Head of caudate nucleus (tissue), 42 donors: ENCODE results near the gene PFKFB1.

Experiments used
- DNase-seq, 42 donors: peaks; one replicate each; pipeline versions ENCODE4 v3.0.0 to v3.0.0-alpha.2; 2020 to 2021; ENCODE audit warnings: mixed read lengths in 7 of 42
- intact Hi-C: fragments of 100-400 bp; cut with DNase I; formaldehyde crosslinking; loops from one replicate; pipeline ENCODE4 v1.15.0; 2022

The PFKFB1 gene

DNA sequence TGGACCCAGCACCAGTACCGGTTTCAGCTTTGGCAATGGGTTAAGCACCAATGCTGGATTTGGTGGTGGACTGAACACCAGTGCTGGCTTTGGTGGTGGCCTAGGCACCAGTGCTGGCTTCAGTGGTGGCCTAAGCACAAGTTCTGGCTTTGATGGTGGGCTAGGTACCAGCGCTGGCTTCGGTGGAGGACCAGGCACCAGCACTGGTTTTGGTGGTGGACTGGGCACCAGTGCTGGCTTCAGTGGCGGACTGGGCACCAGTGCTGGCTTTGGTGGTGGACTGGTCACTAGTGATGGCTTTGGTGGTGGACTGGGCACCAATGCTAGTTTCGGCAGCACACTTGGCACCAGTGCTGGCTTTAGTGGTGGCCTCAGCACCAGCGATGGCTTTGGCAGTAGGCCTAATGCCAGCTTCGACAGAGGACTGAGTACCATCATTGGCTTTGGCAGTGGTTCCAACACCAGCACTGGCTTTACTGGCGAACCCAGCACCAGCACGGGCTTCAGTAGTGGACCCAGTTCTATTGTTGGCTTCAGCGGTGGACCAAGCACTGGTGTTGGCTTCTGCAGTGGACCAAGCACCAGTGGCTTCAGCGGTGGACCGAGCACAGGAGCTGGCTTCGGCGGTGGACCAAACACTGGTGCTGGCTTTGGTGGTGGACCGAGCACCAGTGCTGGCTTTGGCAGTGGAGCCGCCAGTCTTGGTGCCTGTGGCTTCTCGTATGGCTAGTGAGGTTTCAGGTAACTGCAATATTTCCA is 63.5 kb downstream of the PFKFB1 start:
- DNase-seq, result no peak
- intact Hi-C loops, result no loop called here

- intact Hi-C loops, result no loop called here
- no peak for DNase-seq
Observed at GRCh38 chrX:54928876-54929275, 65.1 kb downstream of the PFKFB1 start.

GRCh38 chrX:54926978-54927377 is 67.0 kb downstream of the PFKFB1 start:
- intact Hi-C loops, result no loop called here
- no peak for DNase-seq

DNA sequence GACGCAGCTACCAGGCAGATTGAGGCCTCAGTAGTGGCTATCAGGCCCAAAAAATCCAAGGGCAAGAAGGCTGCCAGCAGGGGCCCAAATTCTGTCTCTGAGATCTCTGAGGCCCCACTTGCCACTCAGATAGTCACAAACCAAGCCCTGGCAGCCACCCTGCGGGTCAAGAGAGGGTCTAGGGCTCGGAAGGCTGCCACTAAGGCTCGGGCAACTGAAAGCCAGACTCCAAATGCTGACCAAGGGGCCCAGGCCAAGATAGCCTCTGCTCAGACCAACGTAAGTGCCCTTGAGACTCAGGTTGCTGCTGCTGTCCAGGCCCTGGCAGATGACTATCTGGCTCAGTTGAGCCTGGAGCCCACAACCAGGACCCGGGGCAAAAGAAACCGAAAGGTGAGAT is 70.6 kb downstream of the PFKFB1 start:
- intact Hi-C loops, result no loop called here
- no peak for DNase-seq

DNA sequence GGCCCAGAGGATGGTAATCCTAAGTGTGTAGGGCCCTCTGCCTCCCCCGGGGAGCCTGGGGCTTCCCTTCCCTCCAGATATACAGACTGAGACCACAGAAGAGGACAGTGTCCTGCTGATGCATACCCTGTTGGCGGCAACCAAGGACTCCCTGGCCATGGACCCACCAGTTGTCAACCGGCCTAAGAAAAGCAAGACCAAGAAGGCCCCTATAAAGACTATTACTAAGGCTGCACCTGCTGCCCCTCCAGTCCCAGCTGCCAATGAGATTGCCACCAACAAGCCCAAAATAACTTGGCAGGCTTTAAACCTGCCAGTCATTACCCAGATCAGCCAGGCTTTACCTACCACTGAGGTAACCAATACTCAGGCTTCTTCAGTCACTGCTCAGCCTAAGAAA is 71.4 kb downstream of the PFKFB1 start:
- DNase-seq, result no peak
- intact Hi-C loops, result no loop called here

DNA sequence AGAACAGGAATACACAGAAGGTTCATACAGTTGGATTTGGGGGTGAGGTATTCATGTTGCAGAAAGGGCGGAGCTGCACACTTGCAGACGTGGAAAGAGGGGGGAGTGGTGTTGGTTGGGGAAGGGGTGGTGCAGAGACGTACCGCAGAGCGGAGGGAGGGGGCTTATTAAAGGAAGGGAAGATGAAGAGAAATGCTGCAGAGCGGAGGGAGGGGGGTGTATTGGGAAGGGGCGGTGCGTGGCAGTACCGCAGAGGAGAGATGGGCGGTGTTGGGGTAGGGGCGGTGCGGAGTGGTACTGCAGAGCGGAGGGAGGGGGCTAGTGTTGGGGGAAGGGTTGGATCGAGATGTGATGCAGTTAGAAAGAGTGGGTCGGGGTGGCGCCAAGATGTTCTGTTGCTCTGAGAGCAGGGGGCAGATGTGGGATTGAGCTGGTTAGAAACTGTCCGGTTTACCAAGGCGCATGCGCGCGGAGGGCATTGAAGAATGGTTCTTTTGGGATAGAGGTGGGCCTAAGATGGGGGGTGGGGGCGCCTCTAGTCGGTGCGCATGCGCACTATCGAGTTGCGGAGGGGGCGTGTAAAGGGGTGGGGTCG is 72.5 kb downstream of the PFKFB1 start:
- intact Hi-C loops, result no loop called here

GRCh38 chrX:54920610-54921426 is 73.2 kb downstream of the PFKFB1 start, which contains the start of gene TRO:
TRO (plus strand) TSS chrX:54920824; CDS start chrX:54922247, 1,423 bp downstream.
- intact Hi-C loops, result no loop called here
- DNase-seq, result peak in 17 of 42 donors; percentile 3 to 47 (median 25)

More for the DNA sequence above, 72.5 kb downstream of the PFKFB1 start:
- DNase-seq, result peak; percentile 62 to 90 (median 77)

DNA sequence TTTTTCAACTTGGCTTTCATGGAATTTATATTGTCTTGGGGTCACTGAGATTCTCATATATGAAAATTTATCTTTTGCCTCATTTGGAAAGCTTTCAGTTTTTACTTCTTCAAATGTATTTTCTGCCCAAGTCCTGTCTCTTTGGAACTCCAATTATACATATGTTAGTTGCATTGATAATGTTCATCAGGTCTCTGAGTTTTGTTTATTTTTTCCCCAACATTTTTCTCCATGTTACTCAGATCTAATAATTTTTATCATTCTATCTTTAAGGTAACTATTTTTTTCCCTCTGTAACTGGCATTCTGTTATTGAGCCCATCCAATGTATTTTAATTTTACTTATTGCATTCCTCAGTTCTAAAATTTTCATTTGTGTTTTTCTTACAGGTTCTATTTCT is 84.0 kb downstream of the PFKFB1 start:
- no peak for DNase-seq
- intact Hi-C loops, result no loop called here

DNA sequence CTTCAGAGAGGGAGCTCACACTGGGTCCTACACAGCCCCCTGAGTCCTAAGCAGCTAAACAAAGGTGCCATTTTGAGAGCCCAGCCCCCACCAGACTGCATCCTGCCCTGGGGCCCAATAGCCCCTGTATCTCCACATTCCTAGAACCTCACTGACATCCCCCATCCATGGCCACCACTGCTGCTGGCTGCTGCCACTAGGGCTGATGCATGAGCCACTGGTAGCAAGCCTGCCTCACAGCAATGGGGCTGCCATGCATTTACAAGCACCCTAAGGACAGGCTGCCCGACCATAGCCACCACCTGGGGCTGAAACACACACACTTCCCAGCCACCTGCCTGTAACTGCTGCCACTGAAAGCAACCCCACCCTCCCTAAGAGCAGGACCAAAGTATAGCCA is 99.8 kb downstream of the PFKFB1 start:
- no peak for DNase-seq
- intact Hi-C loops, result no loop called here

DNA sequence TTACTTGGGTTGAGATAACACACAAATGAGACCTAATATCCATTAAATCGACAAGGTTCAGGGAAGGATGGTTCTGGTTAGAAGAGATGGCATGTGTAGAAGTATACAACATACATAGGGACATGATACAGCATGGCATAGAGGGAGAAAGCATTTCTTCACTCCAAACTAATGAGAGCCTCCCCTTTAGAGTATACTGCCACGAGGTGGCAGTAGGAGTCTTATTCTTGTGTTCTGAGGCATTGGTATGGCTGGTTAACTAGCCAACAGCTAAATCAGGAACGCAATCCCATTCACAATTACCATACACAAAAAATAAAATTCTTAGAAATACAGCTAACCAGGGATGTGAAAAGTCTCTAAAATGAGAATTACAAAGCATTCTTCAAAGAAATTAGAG is 102.4 kb downstream of the PFKFB1 start:
- intact Hi-C loops, result no loop called here
- DNase-seq, result peak in 26 of 42 donors; percentile 1 to 65 (median 28)

DNA sequence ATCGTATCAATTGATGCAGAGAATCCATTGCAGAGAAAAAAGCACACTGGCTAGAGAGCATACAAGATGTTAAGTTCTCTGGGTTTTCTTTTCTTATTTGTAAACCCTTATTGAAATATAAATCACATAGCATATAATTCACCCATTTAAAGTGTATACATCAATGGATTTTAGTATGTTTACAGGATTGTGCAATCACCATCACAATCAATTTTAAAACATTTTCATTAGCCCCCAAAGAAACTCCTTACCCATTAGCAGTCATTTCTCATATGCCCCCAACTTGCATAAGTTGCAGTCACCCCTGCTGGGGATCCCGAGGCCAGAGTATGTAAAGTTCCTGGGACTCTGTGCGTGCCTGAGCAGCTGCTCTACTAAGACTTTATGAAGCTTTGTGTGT is 108.2 kb downstream of the PFKFB1 start:
- no peak for DNase-seq
- intact Hi-C loops, result no loop called here
